ENCODE results near the gene DNAH10.

GRCh38 chr12:123934016-123934620 lies 172.0 kb downstream of the DNAH10 start:
- no peak for TF ChIP-seq CTCF (IDR thresholded peaks at IDR 0.05; ENCODE audit: poor library complexity)
- no peak for TF ChIP-seq EZH2 (IDR thresholded peaks at IDR 0.05; ENCODE audit: borderline replicate concordance)
- TF ChIP-seq EZH2phosphoT487 (IDR thresholded peaks at IDR 0.05; ENCODE audit: low read depth, severe bottlenecking, unreplicated experiment) = no peak
